H1 (cell line): Measurements from ENCODE around the gene CGB2. TPM values are rescaled to one million over a fixed set of nuclear protein-coding genes. Genes with fewer than 3 reads are reported as not detected.

Source experiments
- CTCF ChIA-PET: fragments of 300-600 bp; sonication (Branson Sonifier 250); formaldehyde crosslinking; loops from one replicate; lab custom pipeline; 2021; ENCODE audit not compliant: partially characterized antibody; lab: Charles Lee
- POLR2A ChIA-PET: fragments of 300-600 bp; sonication (Branson Sonifier 250); formaldehyde crosslinking; loops from one replicate; lab custom pipeline; 2021; ENCODE audit warnings: inconsistent platforms; ENCODE audit not compliant: partially characterized antibody; lab: Charles Lee
- DNase-seq, 2 experiments: peaks; one replicate each; pipeline versions ENCODE4 v3.0.0 to v3.0.0-alpha.2; 2010 to 2022; ENCODE audit warnings: low spot score in 2 of 2, low read depth in 1 of 2, mixed read lengths in 1 of 2
- FAIRE-seq: peaks from 2 replicates; lab custom pipeline; 2011; peaks lifted over from hg19 to GRCh38; lab: Jason Lieb, UNC
- H2AFZ ChIP-seq: 2 replicates; pipeline ENCODE4 v1.8.1; 2012; ENCODE audit warnings: low read length, inconsistent platforms
- H2AK5ac ChIP-seq: 2 replicates; pipeline ENCODE4 v1.6.1; 2013; ENCODE audit warnings: low read depth, low read length
- H2BK120ac ChIP-seq: replicated peaks from 2 replicates; pipeline ENCODE3; 2013; ENCODE audit warnings: low read depth, low read length, inconsistent platforms
- H2BK12ac ChIP-seq: 2 replicates; pipeline ENCODE4 v1.6.1; 2013; ENCODE audit warnings: low read depth, low read length
- H2BK15ac ChIP-seq: 2 replicates; pipeline ENCODE4 v1.6.1; 2013; ENCODE audit warnings: low read length
- H2BK20ac ChIP-seq: 2 replicates; pipeline ENCODE4 v1.6.1; 2013; ENCODE audit warnings: low read length
- H2BK5ac ChIP-seq: 2 replicates; pipeline ENCODE4 v1.6.1; 2013; ENCODE audit warnings: low read depth, low read length
- H3K14ac ChIP-seq: 2 replicates; pipeline ENCODE4 v1.6.1; 2013; ENCODE audit warnings: inconsistent platforms; ENCODE audit not compliant: insufficient read length
- H3K18ac ChIP-seq: 2 replicates; pipeline ENCODE4 v1.6.1; 2013; ENCODE audit warnings: low read length; ENCODE audit errors: extremely low read depth
- H3K23ac ChIP-seq: 2 replicates; pipeline ENCODE4 v1.6.1; 2013; ENCODE audit warnings: inconsistent platforms; ENCODE audit not compliant: insufficient read length
- H3K23me2 ChIP-seq: 2 replicates; pipeline ENCODE4 v1.6.1; 2013; ENCODE audit warnings: low read depth, low read length
- H3K27ac ChIP-seq: 2 replicates; pipeline ENCODE4 v1.6.1; 2011; ENCODE audit warnings: low read depth, low read length, inconsistent platforms
- H3K27me3 ChIP-seq, 4 experiments: replicated peaks in 1 of 4; 1 replicate in 1 of 4; 2 replicates in 3 of 4; pipeline versions ENCODE4 v1.6.1 to v1.8.1; 2011 to 2013; ENCODE audit warnings: low read length in 3 of 4, mild to moderate bottlenecking in 3 of 4, inconsistent platforms in 2 of 4, mixed read lengths in 2 of 4, moderate library complexity in 1 of 4; ENCODE audit not compliant: control insufficient read depth in 3 of 4, insufficient read depth in 3 of 4; ENCODE audit errors: extremely low read depth in 1 of 4
- H3K36me3 ChIP-seq, 4 experiments: 2 replicates each; pipeline versions ENCODE4 v1.6.1 to v1.8.1; 2011 to 2013; ENCODE audit warnings: mild to moderate bottlenecking in 4 of 4, low read length in 3 of 4, moderate library complexity in 2 of 4, control low read depth in 1 of 4, inconsistent platforms in 1 of 4; ENCODE audit not compliant: insufficient read depth in 4 of 4, control insufficient read depth in 2 of 4
- H3K4ac ChIP-seq: replicated peaks from 2 replicates; pipeline ENCODE3; 2013; ENCODE audit warnings: low read length, low read depth, mixed read lengths, inconsistent platforms; ENCODE audit not compliant: insufficient read length
- H3K4me1 ChIP-seq, 4 experiments: replicated peaks in 1 of 4; 1 replicate in 1 of 4; 2 replicates in 3 of 4; pipeline versions ENCODE4 v1.6.1 to v1.8.1; 2011 to 2013; ENCODE audit warnings: low read length in 3 of 4, inconsistent platforms in 2 of 4, mixed read lengths in 1 of 4; ENCODE audit not compliant: insufficient read depth in 4 of 4, control insufficient read depth in 3 of 4
- H3K4me2 ChIP-seq, 2 experiments: 2 replicates each; pipeline versions ENCODE4 v1.6.1 to v1.8.1; 2011 to 2013; ENCODE audit warnings: low read depth in 2 of 2, low read length in 2 of 2, control low read depth in 1 of 2, inconsistent platforms in 1 of 2, mild to moderate bottlenecking in 1 of 2; ENCODE audit not compliant: insufficient read depth in 1 of 2
- H3K4me3 ChIP-seq, 4 experiments: fragments of 200-600, 300-600 bp in 1 of 4; sonication (generic), shearing (Covaris generic), sonication (Bioruptor Twin) in 1 of 4; 2 replicates each; pipeline versions ENCODE4 v1.5.1 to v1.8.1; 2011 to 2016; ENCODE audit warnings: low read length in 4 of 4, low read depth in 3 of 4, control low read depth in 2 of 4, inconsistent platforms in 2 of 4, mild to moderate bottlenecking in 2 of 4, mixed read lengths in 1 of 4, moderate library complexity in 1 of 4; ENCODE audit not compliant: insufficient read depth in 2 of 4; ENCODE audit errors: extremely low read depth in 1 of 4
- H3K56ac ChIP-seq: replicated peaks from 2 replicates; pipeline ENCODE3; 2013; ENCODE audit warnings: low read depth, mild to moderate bottlenecking, mixed read lengths, low read length, inconsistent platforms; ENCODE audit not compliant: insufficient read length
- H3K79me1 ChIP-seq: 2 replicates; pipeline ENCODE4 v1.6.1; 2013; ENCODE audit warnings: low read depth, low read length, control low read depth
- H3K79me2 ChIP-seq, 2 experiments: 2 replicates each; pipeline versions ENCODE4 v1.6.1 to v1.8.1; 2012 to 2013; ENCODE audit warnings: low read length in 2 of 2, mild to moderate bottlenecking in 2 of 2, inconsistent platforms in 1 of 2; ENCODE audit not compliant: insufficient read depth in 2 of 2, control insufficient read depth in 1 of 2
- H3K9ac ChIP-seq, 4 experiments: replicated peaks in 1 of 4; 1 replicate in 1 of 4; 2 replicates in 3 of 4; pipeline versions ENCODE4 v1.6.1 to v1.8.1; 2011 to 2013; ENCODE audit warnings: low read depth in 3 of 4, low read length in 3 of 4, control low read depth in 2 of 4, mild to moderate bottlenecking in 2 of 4, moderate library complexity in 2 of 4, inconsistent platforms in 1 of 4; ENCODE audit errors: extremely low read depth in 1 of 4
- H3K9me3 ChIP-seq, 2 experiments: 2 replicates each; pipeline versions ENCODE4 v1.6.1 to v1.8.1; 2012 to 2013; ENCODE audit warnings: mild to moderate bottlenecking in 2 of 2, moderate library complexity in 2 of 2, control low read depth in 1 of 2, inconsistent platforms in 1 of 2, low read depth in 1 of 2, low read length in 1 of 2, mixed read lengths in 1 of 2; ENCODE audit not compliant: insufficient read depth in 2 of 2
- H4K20me1 ChIP-seq, 2 experiments: replicated peaks in 1 of 2; 2 replicates each; pipeline versions ENCODE3 to v1.8.1; 2011 to 2013; ENCODE audit warnings: inconsistent platforms in 2 of 2, low read length in 2 of 2, mild to moderate bottlenecking in 1 of 2; ENCODE audit not compliant: insufficient read depth in 2 of 2, control insufficient read depth in 1 of 2
- H4K5ac ChIP-seq: 2 replicates; pipeline ENCODE4 v1.6.1; 2013; ENCODE audit warnings: low read length, low read depth, mixed read lengths, inconsistent platforms; ENCODE audit not compliant: insufficient read length
- H4K8ac ChIP-seq: 2 replicates; pipeline ENCODE4 v1.8.0; 2013; ENCODE audit warnings: mild to moderate bottlenecking, moderate library complexity, low read length, inconsistent platforms; ENCODE audit not compliant: insufficient read depth; ENCODE audit errors: extremely low read depth
- H4K91ac ChIP-seq: replicated peaks from 2 replicates; pipeline ENCODE3; 2013; ENCODE audit warnings: low read length, mixed read lengths, inconsistent platforms; ENCODE audit not compliant: insufficient read length
- BRCA1 ChIP-seq: IDR thresholded peaks from 2 replicates; pipeline ENCODE4 v1.6.1; 2012; ENCODE audit warnings: low read depth, low read length, improper control_type of control experiment
- CEBPB ChIP-seq: IDR thresholded peaks from 2 replicates; pipeline ENCODE4 v1.6.1; 2012; ENCODE audit warnings: low read depth, low read length
- CHD1 ChIP-seq: IDR thresholded peaks from 2 replicates; pipeline ENCODE4 v1.6.1; 2012; ENCODE audit warnings: low read depth, low read length, improper control_type of control experiment
- CREB1 ChIP-seq: IDR thresholded peaks from 2 replicates; pipeline ENCODE4 v1.6.1; 2012; ENCODE audit warnings: inconsistent platforms
- EP300 ChIP-seq, 2 experiments: IDR thresholded peaks; 1 replicate in 1 of 2; 2 replicates in 1 of 2; pipeline ENCODE4 v1.6.1; 2011 to 2012; ENCODE audit warnings: low read depth in 2 of 2, low read length in 2 of 2, mild to moderate bottlenecking in 2 of 2, borderline replicate concordance in 1 of 2, inconsistent platforms in 1 of 2, moderate library complexity in 1 of 2
- GTF2F1 ChIP-seq: IDR thresholded peaks from 2 replicates; pipeline ENCODE4 v1.6.1; 2012; ENCODE audit warnings: low read depth, low read length, improper control_type of control experiment, borderline replicate concordance
- RFX5 ChIP-seq: IDR thresholded peaks from 2 replicates; pipeline ENCODE4 v1.6.1; 2011; ENCODE audit warnings: low read depth, low read length, improper control_type of control experiment, borderline replicate concordance
- SIX5 ChIP-seq: IDR thresholded peaks from 2 replicates; pipeline ENCODE4 v1.6.1; 2011; ENCODE audit warnings: mild to moderate bottlenecking, low read depth, low read length
- SUZ12 ChIP-seq: fragments of 200-600 bp; sonication (generic); IDR thresholded peaks from 2 replicates; pipeline ENCODE4 v1.6.1; 2012; ENCODE audit warnings: mild to moderate bottlenecking, inconsistent platforms, low read length, moderate library complexity, mixed read lengths
- TEAD4 ChIP-seq: IDR thresholded peaks from 2 replicates; pipeline ENCODE4 v1.6.1; 2012; ENCODE audit warnings: low read depth, low read length, inconsistent platforms, mixed read lengths
- YY1 ChIP-seq: IDR thresholded peaks from 2 replicates; pipeline ENCODE4 v1.6.1; 2011; ENCODE audit warnings: low read depth, mild to moderate bottlenecking, low read length
- WGBS, 2 experiments: shearing (Covaris generic) in 1 of 2; methylation state at CpG; one replicate each; pipeline versions ENCODE4 v1.1.6 to v1.1.7; 2013 to 2015; ENCODE audit warnings: low lambda C conversion rate in 2 of 2, mixed read lengths in 2 of 2, inconsistent platforms in 1 of 2, low coverage in 1 of 2, missing lambda C conversion rate in 1 of 2; ENCODE audit not compliant: insufficient replicate concordance in 2 of 2, insufficient coverage in 1 of 2, insufficient read length in 1 of 2; ENCODE audit errors: extremely low coverage in 1 of 2, missing lambda C conversion rate in 1 of 2; 5-methylcytosine and 5-hydroxymethylcytosine counted together
- polyA plus RNA-seq, 7 experiments: library from polyadenylated mRNA; depleted of rRNA in 3 of 7; stranded (reverse) in 5 of 7; unstranded in 2 of 7; fragments of >200 nt in 5 of 7; fragments of 200-250 nt in 2 of 7; gene quantifications; 1 replicate in 5 of 7; 2 replicates in 1 of 7; 4 replicates in 1 of 7; pipeline versions ENCODE4 v1.2.1 to v1.2.3, GENCODE V29; 2011 to 2013; ENCODE audit warnings: missing spikeins in 2 of 7, mixed read lengths in 2 of 7
- total RNA-seq: library from RNA; stranded (reverse); fragmentation: NEBNext Ultra II Directional; extraction: Animal tissue kit (Norgen Biotek cat#: 25700); gene quantifications from 2 replicates; pipeline ENCODE4 v1.2.1, GENCODE V29; 2021
- TF ChIP-seq, protein P1 (sequence below): IDR thresholded peaks from 2 replicates; pipeline ENCODE4 v1.6.1; 2012; ENCODE audit warnings: inconsistent platforms

CGB2 gene
- total and polyA plus RNA-seq, 2 of the 8 experiments (the other 6 are each of a cell fraction or from before 2014, with no cell fraction given): 0.71 to 3.2 TPM

DNA sequence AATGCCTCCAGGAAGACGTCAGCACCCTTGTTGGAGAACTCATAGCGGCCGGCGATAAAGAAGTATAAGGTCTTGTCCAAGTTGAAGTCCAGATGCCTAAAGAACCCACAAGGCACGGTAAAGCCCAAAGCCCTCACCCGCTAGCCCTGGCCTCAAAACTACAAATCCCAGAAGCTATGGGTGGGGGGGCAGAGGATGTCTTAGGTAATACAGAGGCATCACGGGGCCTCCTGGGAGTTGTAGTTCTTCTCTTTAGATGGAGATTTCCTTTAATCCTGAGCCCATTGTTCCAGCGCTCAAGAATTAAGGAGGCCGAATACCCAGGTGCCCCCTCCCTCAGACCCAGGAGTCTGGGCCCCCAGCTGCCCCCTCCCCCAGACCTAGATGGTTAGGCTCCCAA, 49.4 kb upstream of the CGB2 start:
- Histone ChIP-seq H2AFZ (no peak overlapping the region), H3K23me2 (no peaks in the 10 kb centered on the region), H2BK20ac (no peak overlapping the region), H3K27ac (no peak overlapping the region), H3K4me2 (no peak overlapping the region), H4K8ac (no peak overlapping the region), H3K14ac (no peak overlapping the region), H3K9ac (no peak overlapping the region), H3K36me3 (peaks cover 3 to 38% (median 5%) of the 10 kb centered on the region in 4 experiments; a peak in 6 of 8 replicates), H3K4me1 (no peaks in the 10 kb centered on the region), H3K27me3 (no peaks in the 10 kb centered on the region), H3K18ac (no peak overlapping the region), H4K91ac (no peak overlapping the region), H3K4ac (no peak overlapping the region), H2BK120ac (no peak overlapping the region), H3K4me3 (no peak overlapping the region), H3K9me3 (no peaks in the 10 kb centered on the region), H4K20me1 (peaks cover 0 to 3% of the 10 kb centered on the region in 2 experiments), H3K79me1 (no peaks in the 10 kb centered on the region), H3K56ac (no peak overlapping the region), H2AK5ac (no peak overlapping the region), H2BK15ac (no peak overlapping the region), H3K23ac (no peak overlapping the region), H4K5ac (no peak overlapping the region), H2BK12ac (no peak overlapping the region), H2BK5ac (no peak overlapping the region), H3K79me2 (no peaks in the 10 kb centered on the region)
- FAIRE-seq (no peak), DNase-seq (no peak)
- ChIA-PET CTCF (interaction anchor here (0.6 to 3.3 kb wide), 4 partner anchors 10 to 294 kb away, joined by 3 to 13 read pairs (median 6); no protein-coding TSS in a partner anchor), POLR2A (interaction anchor here (1.3 to 1.7 kb wide), 3 partner anchors 16 to 110 kb away, joined by 4 to 11 read pairs (median 5); partner anchors contain the start of gene PPP1R15A)
- 94% methylated on average over 8 of the region's 9 CpGs; no CpG with 5 or more reads in 1 of the 2 experiments for WGBS, 2 experiments
- no peak for TF ChIP-seq TEAD4
- no peak for TF ChIP-seq SUZ12
- peak; percentile 44; the same call in 1 of the 2 replicates for TF ChIP-seq CREB1
- TF ChIP-seq, protein P1, sequence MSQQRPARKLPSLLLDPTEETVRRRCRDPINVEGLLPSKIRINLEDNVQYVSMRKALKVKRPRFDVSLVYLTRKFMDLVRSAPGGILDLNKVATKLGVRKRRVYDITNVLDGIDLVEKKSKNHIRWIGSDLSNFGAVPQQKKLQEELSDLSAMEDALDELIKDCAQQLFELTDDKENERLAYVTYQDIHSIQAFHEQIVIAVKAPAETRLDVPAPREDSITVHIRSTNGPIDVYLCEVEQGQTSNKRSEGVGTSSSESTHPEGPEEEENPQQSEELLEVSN: no peak
- no peak for TF ChIP-seq EP300 (IDR thresholded peaks at IDR 0.05; ENCODE audit: borderline replicate concordance in 1 of 2, low read depth in 2 of 2, low read length in 2 of 2)
- TF ChIP-seq YY1: no peak
- TF ChIP-seq GTF2F1: no peak
- TF ChIP-seq SIX5: peak; percentile 96
- no peak for TF ChIP-seq BRCA1
- no peak for TF ChIP-seq RFX5
- no peak for TF ChIP-seq CHD1
- peak; percentile 46 for TF ChIP-seq CEBPB
